ENCODE measurements around the gene SLCO2B1.

The SLCO2B1 gene

GRCh38 chr11:75246671-75247350, 95.9 kb downstream of the SLCO2B1 start:
- DNase-seq (ENCODE audit: low spot score): no peak

GRCh38 chr11:75248924-75249256, 98.0 kb downstream of the SLCO2B1 start:
- no peak for DNase-seq (ENCODE audit: low spot score)

- no peak for DNase-seq (ENCODE audit: low spot score)
These were observed 98.8 kb downstream of the SLCO2B1 start for GRCh38 chr11:75249704-75250103.

- DNase-seq (ENCODE audit: low spot score): no peak
These were observed 103.4 kb downstream of the SLCO2B1 start for GRCh38 chr11:75254326-75254725.
